GM10266 (cell line): ENCODE data around the gene KCNE4.
"Not testable (repeated sequence)": the region's sequence is repeated elsewhere in the genome, so short reads cannot be mapped to it uniquely, and the experiment has no call there.

ENCODE experiments used
- DNase-seq: peaks from one replicate; pipeline ENCODE4 v3.0.0; 2012; ENCODE audit errors: extremely low spot score
- CTCF ChIP-seq: IDR thresholded peaks from 2 replicates; pipeline ENCODE4 v1.5.1; 2012; ENCODE audit warnings: mild to moderate bottlenecking, low read depth; ENCODE audit not compliant: control insufficient read depth, insufficient read depth; ENCODE audit errors: missing control alignments

KCNE4 gene

GRCh38 chr2:223071139-223071538 is 19.1 kb downstream of the KCNE4 start:
- TF ChIP-seq CTCF = no peak
- DNase-seq = no peak

GRCh38 chr2:223072826-223073225 is 20.8 kb downstream of the KCNE4 start:
- no peak for DNase-seq
- TF ChIP-seq CTCF = no peak

GRCh38 chr2:223075301-223076270 is 23.6 kb downstream of the KCNE4 start:
- TF ChIP-seq CTCF = no peak
- DNase-seq = no peak

- no peak for DNase-seq
- no peak for TF ChIP-seq CTCF
These were observed 24.6 kb downstream of the KCNE4 start for GRCh38 chr2:223076573-223076972.

GRCh38 chr2:223078482-223078881 is 26.5 kb downstream of the KCNE4 start:
- TF ChIP-seq CTCF = no peak
- DNase-seq = no peak

- no peak for TF ChIP-seq CTCF
- no peak for DNase-seq
These were observed 27.4 kb downstream of the KCNE4 start for GRCh38 chr2:223079378-223079777.

- no peak for DNase-seq
- no peak for TF ChIP-seq CTCF
These were observed 27.9 kb downstream of the KCNE4 start for GRCh38 chr2:223079925-223080324.

GRCh38 chr2:223080790-223081360 is 28.9 kb downstream of the KCNE4 start:
- not testable (repeated sequence) for DNase-seq
